ENCODE results near the gene AKR1D1.

The AKR1D1 gene

DNA sequence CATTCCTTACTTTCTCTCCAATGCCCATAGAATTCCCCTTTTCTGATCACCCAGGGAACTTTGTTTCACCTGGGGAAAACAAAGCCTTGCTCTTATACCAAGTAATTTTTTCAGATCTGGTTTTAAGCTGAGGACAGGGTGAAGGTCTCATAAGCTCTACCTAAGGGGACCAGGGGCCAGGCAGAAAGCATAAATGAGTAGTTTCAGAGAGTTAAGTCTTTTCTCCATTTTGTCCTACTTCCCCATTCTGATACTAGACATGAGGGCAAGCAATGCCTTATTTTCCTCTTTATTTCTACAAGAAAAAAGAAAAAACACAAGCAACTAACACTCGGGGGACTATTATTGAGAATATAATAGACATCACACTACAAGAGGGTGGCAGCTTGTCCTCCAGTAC, 2.9 kb downstream of the AKR1D1 start:
- H2BK12ac ChIP-seq (ENCODE audit: low read length): no peak overlapping the region
- H3K79me2 ChIP-seq (ENCODE audit: control insufficient read depth, insufficient read depth, low read length, poor library complexity): no peaks in the 10 kb centered on the region
- H2AK5ac ChIP-seq (ENCODE audit: low read length): no peak overlapping the region
- no peak overlapping the region for H4K8ac ChIP-seq (ENCODE audit: low read depth, low read length)
- no peak overlapping the region for H4K12ac ChIP-seq (ENCODE audit: low read depth, low read length)
- H3K27ac ChIP-seq (ENCODE audit: low read depth, low read length): no peak overlapping the region
- DNase-seq: no peak
- H3K36me3 ChIP-seq (ENCODE audit: control insufficient read depth in 1 of 2, insufficient read depth in 2 of 2, low read length in 2 of 2): no peaks in the 10 kb centered on the region
- no peak overlapping the region for H3K14ac ChIP-seq (ENCODE audit: low read length)
- H3K4ac ChIP-seq (ENCODE audit: low read depth, low read length): no peak overlapping the region
- no peak overlapping the region for H2BK120ac ChIP-seq (ENCODE audit: insufficient read depth, low read length, poor library complexity)
- no peak overlapping the region for H3K4me2 ChIP-seq (ENCODE audit: low read length)
- no peak overlapping the region for H2BK5ac ChIP-seq (ENCODE audit: low read depth, low read length, poor library complexity)
- no peak overlapping the region for H4K91ac ChIP-seq (ENCODE audit: low read depth, low read length)
- no peaks in the 10 kb centered on the region for H3K79me1 ChIP-seq (ENCODE audit: low read length)
- no peak overlapping the region for H3K23ac ChIP-seq (ENCODE audit: low read length)
- H3K9ac ChIP-seq (ENCODE audit: low read length): no peak overlapping the region
- H3K4me3 ChIP-seq (ENCODE audit: low read depth, low read length): no peak overlapping the region
- no peaks in the 10 kb centered on the region for H3K27me3 ChIP-seq (ENCODE audit: insufficient read depth, low read length)
- H2AFZ ChIP-seq (ENCODE audit: insufficient read depth, low read length, poor library complexity): no peak overlapping the region
- H3K4me1 ChIP-seq (ENCODE audit: control insufficient read depth in 1 of 2, insufficient read depth in 2 of 2, low read length in 2 of 2): no peaks in the 10 kb centered on the region
- WGBS (ENCODE audit: extremely low coverage, insufficient coverage, insufficient read length): no CpG with 5 or more reads among the region's 1 CpG
- no peaks in the 10 kb centered on the region for H3K9me3 ChIP-seq (ENCODE audit: insufficient read depth, low read depth, low read length)
- H3K18ac ChIP-seq (ENCODE audit: low read length): no peak overlapping the region

DNA sequence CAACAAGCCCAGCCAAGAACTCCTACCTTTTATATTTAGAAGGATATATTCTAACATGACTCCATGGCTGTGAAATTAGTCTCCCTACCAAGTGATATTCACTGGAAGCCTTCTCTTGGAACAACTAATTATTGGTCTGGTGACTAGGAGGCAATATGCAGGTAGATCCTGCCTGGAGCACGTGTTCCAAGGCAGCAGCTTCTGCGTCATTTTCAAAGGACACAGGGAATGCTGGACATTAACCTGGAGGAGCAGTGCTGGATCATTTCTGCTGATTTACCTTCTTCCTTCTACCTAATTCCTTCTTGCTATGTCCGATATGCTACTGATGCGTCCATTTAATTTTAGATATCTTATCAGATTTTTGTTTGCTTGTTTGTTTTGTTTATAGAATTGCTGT, 5.6 kb downstream of the AKR1D1 start:
- H3K18ac ChIP-seq (ENCODE audit: low read length): no peak overlapping the region
- no peak overlapping the region for H4K91ac ChIP-seq (ENCODE audit: low read depth, low read length)
- no peak overlapping the region for H2BK12ac ChIP-seq (ENCODE audit: low read length)
- H2AFZ ChIP-seq (ENCODE audit: insufficient read depth, low read length, poor library complexity): no peak overlapping the region
- H3K27ac ChIP-seq (ENCODE audit: low read depth, low read length): no peak overlapping the region
- H3K4me3 ChIP-seq (ENCODE audit: low read depth, low read length): no peak overlapping the region
- H4K12ac ChIP-seq (ENCODE audit: low read depth, low read length): no peak overlapping the region
- no peak overlapping the region for H3K9ac ChIP-seq (ENCODE audit: low read length)
- H2BK120ac ChIP-seq (ENCODE audit: insufficient read depth, low read length, poor library complexity): no peak overlapping the region
- DNase-seq: no peak
- H3K23ac ChIP-seq (ENCODE audit: low read length): no peak overlapping the region
- H2BK5ac ChIP-seq (ENCODE audit: low read depth, low read length, poor library complexity): no peak overlapping the region
- no peaks in the 10 kb centered on the region for H3K4me1 ChIP-seq (ENCODE audit: control insufficient read depth in 1 of 2, insufficient read depth in 2 of 2, low read length in 2 of 2)
- H3K4me2 ChIP-seq (ENCODE audit: low read length): no peak overlapping the region
- H3K27me3 ChIP-seq (ENCODE audit: insufficient read depth, low read length): no peaks in the 10 kb centered on the region
- H3K79me2 ChIP-seq (ENCODE audit: control insufficient read depth, insufficient read depth, low read length, poor library complexity): no peaks in the 10 kb centered on the region
- no peak overlapping the region for H2AK5ac ChIP-seq (ENCODE audit: low read length)
- H3K4ac ChIP-seq (ENCODE audit: low read depth, low read length): no peak overlapping the region
- WGBS (ENCODE audit: extremely low coverage, insufficient coverage, insufficient read length): no CpG with 5 or more reads among the region's 4 CpGs
- no peaks in the 10 kb centered on the region for H3K79me1 ChIP-seq (ENCODE audit: low read length)
- H3K36me3 ChIP-seq (ENCODE audit: control insufficient read depth in 1 of 2, insufficient read depth in 2 of 2, low read length in 2 of 2): no peaks in the 10 kb centered on the region
- no peak overlapping the region for H3K14ac ChIP-seq (ENCODE audit: low read length)
- no peak overlapping the region for H4K8ac ChIP-seq (ENCODE audit: low read depth, low read length)
- H3K9me3 ChIP-seq (ENCODE audit: insufficient read depth, low read depth, low read length): no peaks in the 10 kb centered on the region

DNA sequence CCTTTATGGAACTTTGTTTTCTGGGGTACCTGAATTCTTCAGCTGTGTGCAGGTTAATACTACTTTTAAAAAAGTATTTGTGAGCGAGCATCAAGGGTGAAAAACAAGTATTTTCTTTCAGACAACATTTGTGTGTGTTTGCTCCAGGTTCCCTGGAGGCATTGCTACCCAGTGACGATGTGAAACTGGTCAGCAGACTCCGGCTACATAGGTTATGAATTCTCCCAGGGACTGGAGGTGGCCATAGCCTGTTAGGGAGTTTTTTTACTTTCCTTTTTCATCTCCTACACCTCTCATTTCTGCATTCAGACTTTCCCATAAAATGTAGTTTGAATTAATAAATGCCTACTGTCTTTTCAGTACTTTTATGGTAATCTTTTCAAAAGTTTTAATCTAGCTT, 7.6 kb downstream of the AKR1D1 start:
- H3K36me3 ChIP-seq (ENCODE audit: control insufficient read depth in 1 of 2, insufficient read depth in 2 of 2, low read length in 2 of 2): no peaks in the 10 kb centered on the region
- H3K27ac ChIP-seq (ENCODE audit: low read depth, low read length): no peak overlapping the region
- no peaks in the 10 kb centered on the region for H3K4me1 ChIP-seq (ENCODE audit: control insufficient read depth in 1 of 2, insufficient read depth in 2 of 2, low read length in 2 of 2)
- no peak overlapping the region for H3K4ac ChIP-seq (ENCODE audit: low read depth, low read length)
- no peak overlapping the region for H2BK5ac ChIP-seq (ENCODE audit: low read depth, low read length, poor library complexity)
- H3K14ac ChIP-seq (ENCODE audit: low read length): no peak overlapping the region
- WGBS (ENCODE audit: extremely low coverage, insufficient coverage, insufficient read length): no CpG with 5 or more reads among the region's 3 CpGs
- no peak overlapping the region for H4K91ac ChIP-seq (ENCODE audit: low read depth, low read length)
- H3K9me3 ChIP-seq (ENCODE audit: insufficient read depth, low read depth, low read length): no peaks in the 10 kb centered on the region
- H3K79me2 ChIP-seq (ENCODE audit: control insufficient read depth, insufficient read depth, low read length, poor library complexity): no peaks in the 10 kb centered on the region
- no peaks in the 10 kb centered on the region for H3K79me1 ChIP-seq (ENCODE audit: low read length)
- DNase-seq: no peak
- no peak overlapping the region for H2BK12ac ChIP-seq (ENCODE audit: low read length)
- H3K18ac ChIP-seq (ENCODE audit: low read length): no peak overlapping the region
- no peak overlapping the region for H4K12ac ChIP-seq (ENCODE audit: low read depth, low read length)
- H2BK120ac ChIP-seq (ENCODE audit: insufficient read depth, low read length, poor library complexity): no peak overlapping the region
- H2AK5ac ChIP-seq (ENCODE audit: low read length): no peak overlapping the region
- H2AFZ ChIP-seq (ENCODE audit: insufficient read depth, low read length, poor library complexity): no peak overlapping the region
- H3K9ac ChIP-seq (ENCODE audit: low read length): no peak overlapping the region
- H3K23ac ChIP-seq (ENCODE audit: low read length): no peak overlapping the region
- no peak overlapping the region for H3K4me2 ChIP-seq (ENCODE audit: low read length)
- no peaks in the 10 kb centered on the region for H3K27me3 ChIP-seq (ENCODE audit: insufficient read depth, low read length)
- no peak overlapping the region for H3K4me3 ChIP-seq (ENCODE audit: low read depth, low read length)
- no peak overlapping the region for H4K8ac ChIP-seq (ENCODE audit: low read depth, low read length)

DNA sequence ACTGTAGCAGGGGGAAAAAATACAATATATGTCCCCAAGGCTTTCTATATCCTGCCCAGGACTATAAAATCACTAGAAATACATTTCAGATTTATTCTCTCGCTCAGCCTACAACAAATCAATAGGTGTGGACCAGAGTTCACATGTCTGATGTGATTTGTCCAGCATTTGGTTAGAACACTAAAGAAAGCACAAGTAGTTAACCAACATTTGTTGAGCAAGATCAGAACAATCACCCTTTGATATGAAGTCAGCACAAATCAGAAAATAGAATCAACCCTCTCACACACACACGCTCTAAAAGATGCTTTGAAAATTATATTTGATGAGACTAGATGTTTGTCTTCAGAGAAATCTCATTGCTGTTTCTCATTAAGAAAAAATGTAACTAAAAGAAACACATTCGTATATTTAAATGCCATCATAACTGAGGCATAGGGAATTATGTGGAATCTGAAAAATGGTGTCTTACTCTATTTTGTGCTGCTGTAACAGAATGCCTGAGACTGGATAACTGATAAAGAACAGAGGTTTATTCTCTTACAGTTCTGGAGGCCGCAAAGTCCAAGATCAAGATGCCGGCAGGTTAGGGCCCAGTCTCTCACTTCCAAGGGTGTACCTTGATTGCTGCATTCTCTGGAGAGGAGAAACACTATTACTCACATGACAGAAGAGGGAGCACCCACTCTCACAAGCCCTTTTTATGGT, 10.5 kb downstream of the AKR1D1 start:
- Histone ChIP-seq H3K18ac (ENCODE audit: low read length) (no peak overlapping the region), H2BK120ac (ENCODE audit: insufficient read depth, low read length, poor library complexity) (no peak overlapping the region), H2AK5ac (ENCODE audit: low read length) (no peak overlapping the region), H2AFZ (ENCODE audit: insufficient read depth, low read length, poor library complexity) (no peak overlapping the region), H3K9me3 (ENCODE audit: insufficient read depth, low read depth, low read length) (no peaks in the 10 kb centered on the region), H3K4ac (ENCODE audit: low read depth, low read length) (no peak overlapping the region), H3K4me2 (ENCODE audit: low read length) (no peak overlapping the region), H3K36me3 (ENCODE audit: control insufficient read depth in 1 of 2, insufficient read depth in 2 of 2, low read length in 2 of 2) (no peaks in the 10 kb centered on the region), H3K23ac (ENCODE audit: low read length) (no peak overlapping the region), H3K27ac (ENCODE audit: low read depth, low read length) (no peak overlapping the region), H3K14ac (ENCODE audit: low read length) (no peak overlapping the region), H3K27me3 (ENCODE audit: insufficient read depth, low read length) (no peaks in the 10 kb centered on the region), H3K9ac (ENCODE audit: low read length) (no peak overlapping the region), H4K12ac (ENCODE audit: low read depth, low read length) (no peak overlapping the region), H3K79me2 (ENCODE audit: control insufficient read depth, insufficient read depth, low read length, poor library complexity) (no peaks in the 10 kb centered on the region), H4K91ac (ENCODE audit: low read depth, low read length) (no peak overlapping the region), H2BK12ac (ENCODE audit: low read length) (no peak overlapping the region), H3K4me3 (ENCODE audit: low read depth, low read length) (no peak overlapping the region), H3K79me1 (ENCODE audit: low read length) (no peaks in the 10 kb centered on the region), H4K8ac (ENCODE audit: low read depth, low read length) (no peak overlapping the region), H3K4me1 (ENCODE audit: control insufficient read depth in 1 of 2, insufficient read depth in 2 of 2, low read length in 2 of 2) (no peaks in the 10 kb centered on the region), H2BK5ac (ENCODE audit: low read depth, low read length, poor library complexity) (no peak overlapping the region)
- no peak for DNase-seq
- no CpG with 5 or more reads among the region's 5 CpGs for WGBS (ENCODE audit: extremely low coverage, insufficient coverage, insufficient read length)
